ENCODE measurements around the gene PFKL. TPM values are rescaled to one million over a fixed set of nuclear protein-coding genes. Genes with fewer than 3 reads are reported as not detected.

Gene PFKL
- polyA plus RNA-seq, 2 of the 4 experiments (the other 2 are of a cell fraction), result 23.2 to 38.7 TPM

- no peak overlapping the region for H3K27ac ChIP-seq
- ChIA-PET CTCF (interaction anchor here (0.9 to 1.2 kb wide), 3 partner anchors 9 to 27 kb away, joined by 3 to 5 read pairs (median 3); no protein-coding TSS in a partner anchor), POLR2A (interaction anchor here (1.4 kb wide), 1 partner anchor 11 kb away, joined by 6 read pairs; the partner anchor contains the start of gene CFAP410)
- FAIRE-seq, result no peak
- no peak for ATAC-seq
- H3K4me2 ChIP-seq, result no peak overlapping the region
- no peak overlapping the region for H3K4me3 ChIP-seq
- no peak for DNase-seq (ENCODE audit: low read depth in 1 of 2, low spot score in 1 of 2)
- no peaks in the 10 kb centered on the region for H3K4me1 ChIP-seq
- 85% methylated on average over 18 of the region's 25 CpGs for WGBS (ENCODE audit: missing lambda C conversion rate)
- TF ChIP-seq EP300 (IDR thresholded peaks at IDR 0.05) (no peak), CHD2 (IDR thresholded peaks at IDR 0.05; ENCODE audit: low read length, partially characterized antibody) (no peak), HOXB5 (CRISPR knock-in tag; IDR thresholded peaks at IDR 0.05) (no peak), SREBF2 (IDR thresholded peaks at IDR 0.05) (no peak), CBX2 (IDR thresholded peaks at IDR 0.05; ENCODE audit: borderline replicate concordance, low read depth) (no peak)
- H3K9me3 ChIP-seq, result no peaks in the 10 kb centered on the region
Observed at GRCh38 chr21:44328242-44328895, 28.5 kb downstream of the PFKL start.

GRCh38 chr21:44329086-44329889 lies 29.4 kb downstream of the PFKL start:
- POLR2A ChIA-PET, result interaction anchor here (1.0 kb wide), 1 partner anchor 10 kb away, joined by 3 read pairs; the partner anchor contains the start of gene CFAP410
- no peak overlapping the region for H3K27ac ChIP-seq
- DNase-seq (ENCODE audit: low read depth in 1 of 2, low spot score in 1 of 2), result no peak
- 86% methylated on average over 4 of the region's 26 CpGs for WGBS (ENCODE audit: missing lambda C conversion rate)
- CTCF ChIA-PET, result interaction anchor here (0.9 to 1.0 kb wide), 2 partner anchors 24 to 28 kb away, joined by 3 to 5 read pairs; no protein-coding TSS in a partner anchor
- ATAC-seq, result no peak
- no peaks in the 10 kb centered on the region for H3K4me1 ChIP-seq
- TF ChIP-seq PBX3 (IDR thresholded peaks at IDR 0.05) (0 out of 2 replicates have a peak, but pooled peaks have one; percentile 14), ZFP36 (IDR thresholded peaks at IDR 0.05; ENCODE audit: borderline replicate concordance, partially characterized antibody) (no peak)
- no peaks in the 10 kb centered on the region for H3K9me3 ChIP-seq
- no peak overlapping the region for H3K4me2 ChIP-seq
- H3K4me3 ChIP-seq, result no peak overlapping the region
- no peak for FAIRE-seq

- ChIA-PET POLR2A (interaction anchor here (1.0 kb wide), 1 partner anchor 9 kb away, joined by 3 read pairs; the partner anchor contains the start of gene CFAP410), CTCF (no interaction called here)
- Histone ChIP-seq H3K27ac (no peak overlapping the region), H3K4me3 (no peak overlapping the region), H3K9me3 (no peaks in the 10 kb centered on the region), H3K4me1 (no peaks in the 10 kb centered on the region), H3K4me2 (no peak overlapping the region)
- DNase-seq (ENCODE audit: low read depth in 1 of 2, low spot score in 1 of 2) (no peak), ATAC-seq (peak in 1 of 2 experiments; percentile 7; a peak in 3 of 6 replicates), FAIRE-seq (no peak)
- TF ChIP-seq MYC (IDR thresholded peaks at IDR 0.05; ENCODE audit: borderline replicate concordance, low read length) (no peak), ATOH8 (CRISPR knock-in tag; IDR thresholded peaks at IDR 0.05; ENCODE audit: low read depth) (no peak), RARB (CRISPR knock-in tag; IDR thresholded peaks at IDR 0.05) (no peak), CTCF (IDR thresholded peaks at IDR 0.05) (no peak), RAD21 (conservative IDR thresholded peaks at IDR 0.05 in 1 of 2, IDR thresholded peaks at IDR 0.05 in 1 of 2) (no peak), ESRRA (IDR thresholded peaks at IDR 0.05; ENCODE audit: borderline replicate concordance, low read length) (no peak), CBX8 (IDR thresholded peaks at IDR 0.05) (no peak), HMGXB4 (CRISPR knock-in tag; IDR thresholded peaks at IDR 0.05; ENCODE audit: borderline replicate concordance) (no peak), ZSCAN20 (CRISPR knock-in tag; IDR thresholded peaks at IDR 0.05) (no peak), MAZ (IDR thresholded peaks at IDR 0.05; ENCODE audit: borderline replicate concordance, low read depth, low read length) (no peak)
- 95% methylated on average over 14 of the region's 44 CpGs for WGBS (ENCODE audit: missing lambda C conversion rate)
Observed at GRCh38 chr21:44329971-44330681, 30.3 kb downstream of the PFKL start.
